Fibroblast of pulmonary artery (primary cell): ENCODE measurements around the gene KIFAP3.
A peak's percentile ranks its signal among the peaks of the same experiment; 100 is the strongest.

Experiments
- DNase-seq: peaks from one replicate; pipeline ENCODE4 v3.0.0-alpha.2; 2010; ENCODE audit warnings: low read depth
- H3K4me3 ChIP-seq: replicated peaks from 2 replicates; pipeline ENCODE4 v1.5.1; 2011; ENCODE audit warnings: low read depth, mild to moderate bottlenecking, control low read depth, low read length, moderate library complexity
- CTCF ChIP-seq: IDR thresholded peaks from 2 replicates; pipeline ENCODE4 v1.5.1; 2011; ENCODE audit warnings: mild to moderate bottlenecking, control low read depth, low read length, inconsistent platforms; ENCODE audit errors: missing control alignments

The KIFAP3 gene

GRCh38 chr1:169906938-169907337 is 167.6 kb downstream of the KIFAP3 start:
- H3K4me3 ChIP-seq = no peak overlapping the region
- DNase-seq = peak; percentile 83
- no peak for TF ChIP-seq CTCF

GRCh38 chr1:169904834-169905233 is 169.7 kb downstream of the KIFAP3 start:
- TF ChIP-seq CTCF = no peak
- DNase-seq = no peak
- H3K4me3 ChIP-seq = no peak overlapping the region

GRCh38 chr1:169902751-169903150 is 171.7 kb downstream of the KIFAP3 start:
- no peak overlapping the region for H3K4me3 ChIP-seq
- no peak for TF ChIP-seq CTCF
- no peak for DNase-seq

GRCh38 chr1:169901115-169901514 is 173.4 kb downstream of the KIFAP3 start:
- no peak for DNase-seq
- TF ChIP-seq CTCF = no peak
- no peak overlapping the region for H3K4me3 ChIP-seq

- TF ChIP-seq CTCF = no peak
- H3K4me3 ChIP-seq = no peak overlapping the region
- DNase-seq = no peak
Measured at GRCh38 chr1:169900571-169900970, 173.9 kb downstream of the KIFAP3 start.

GRCh38 chr1:169899519-169900217 is 174.8 kb downstream of the KIFAP3 start:
- H3K4me3 ChIP-seq = no peak overlapping the region
- TF ChIP-seq CTCF = no peak
- no peak for DNase-seq

GRCh38 chr1:169896013-169896412 is 178.5 kb downstream of the KIFAP3 start:
- no peak for TF ChIP-seq CTCF
- DNase-seq = peak; percentile 16
- H3K4me3 ChIP-seq = no peak overlapping the region
